Psoas muscle (tissue), 8 donors: Measurements from ENCODE around the gene SPTBN1. TPM values are rescaled to one million over a fixed set of nuclear protein-coding genes. Genes with fewer than 3 reads are reported as not detected.

Experiments used
- ATAC-seq, 4 donors: fragments of 200-7000 bp; cut with Tn5 transposase; one replicate each; pipeline ENCODE4 v1.9.1; 2020; ENCODE audit warnings: moderate library complexity in 3 of 4, mild to moderate bottlenecking in 2 of 4
- DNase-seq, 2 donors: peaks; one replicate each; pipeline ENCODE4 v3.0.0-alpha.2; 2020
- H3K27ac ChIP-seq: fragments of 200-600 bp; one replicate; pipeline ENCODE4 v1.8.0; 2022
- H3K27me3 ChIP-seq, 3 donors: fragments of 200-600 bp in 1 of 3; one replicate each; pipeline versions ENCODE4 v1.6.1 to v1.8.0; 2013 to 2022; ENCODE audit warnings: low read length in 2 of 3, mild to moderate bottlenecking in 2 of 3, moderate library complexity in 1 of 3; ENCODE audit not compliant: insufficient read depth in 3 of 3
- H3K36me3 ChIP-seq, 2 donors: fragments of 200-600 bp in 1 of 2; one replicate each; pipeline versions ENCODE4 v1.6.1 to v1.8.0; 2013 to 2022; ENCODE audit warnings: low read depth in 1 of 2, mild to moderate bottlenecking in 1 of 2, moderate library complexity in 1 of 2; ENCODE audit not compliant: insufficient read depth in 1 of 2
- H3K4me1 ChIP-seq: fragments of 200-600 bp; one replicate; pipeline ENCODE4 v1.8.0; 2022
- H3K4me3 ChIP-seq: fragments of 200-600 bp; one replicate; pipeline ENCODE4 v1.8.0; 2022; ENCODE audit warnings: mild to moderate bottlenecking
- H3K9me3 ChIP-seq: fragments of 200-600 bp; one replicate; pipeline ENCODE4 v1.8.0; 2022
- WGBS, 3 donors: extraction: QIAGEN DNeasy Blood & Tissue Kit; methylation state at CpG; one replicate each; pipeline versions ENCODE4 v1.1.6 to v1.1.7; 2013; 5-methylcytosine and 5-hydroxymethylcytosine counted together
- intact Hi-C, 2 donors: fragments of 100-400 bp; cut with DNase I; formaldehyde crosslinking; loops; one replicate each; pipeline versions ENCODE4 v1.11.0 to v1.14.2; 2022
- polyA plus RNA-seq, 3 donors: library from polyadenylated mRNA; stranded (reverse); fragments of 200-250 nt; gene quantifications; one replicate each; pipeline ENCODE4 v1.2.3, GENCODE V29; 2013
- total RNA-seq, 4 donors: library from RNA; stranded (reverse); fragmentation: NEBNext Ultra II Directional in 2 of 4; extraction: Animal tissue kit (Norgen Biotek cat#: 25700) in 2 of 4; gene quantifications; one replicate each; pipeline versions ENCODE4 v1.2.1 to v1.2.4, GENCODE V29; 2021 to 2023
- TF ChIP-seq, protein P1 (sequence below): fragments of 200-600 bp; IDR thresholded peaks from one replicate; pipeline ENCODE4 v1.8.0; 2022; ENCODE audit warnings: antibody characterized with exemption
- donor health status: healthy with polysubstance abuse.
- donor health status: DM: no; HTN: no; CAD: no; lungs with moderate emphysema.
- donor health status: Bipolar disorder and iron deficiency.
- donor health status: healthy.
- donor health status: DM: yes; HTN: yes; CAD: no.
- donor health status: DM: no; HTN: no; CAD: no.
- donor health status: DM: no; HTN: no; CAD: no.
- donor health status: DM: yes; HTN: yes; CAD: no.

The SPTBN1 gene
- total and polyA plus RNA-seq, 7 donors: 22.9 to 180 (median 87.8) TPM

DNA sequence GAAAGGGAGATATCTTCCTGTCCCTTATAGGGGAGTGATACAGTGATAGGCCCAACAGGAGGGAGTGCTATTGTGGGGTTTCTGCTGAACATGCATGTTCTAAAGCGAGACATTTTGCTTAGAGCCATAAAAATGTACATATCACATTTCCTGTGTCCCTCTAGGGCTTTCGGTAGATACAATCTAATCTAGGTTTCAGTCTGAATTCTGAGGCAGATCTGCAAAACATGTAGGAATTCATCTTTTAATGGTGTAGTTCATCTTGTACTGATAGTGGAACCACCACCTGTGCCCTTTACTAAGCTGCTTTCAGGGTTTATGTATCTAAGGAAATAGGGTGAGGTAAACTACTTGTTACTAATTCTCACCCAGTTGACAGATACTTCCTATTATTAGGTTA, 73.8 kb downstream of the SPTBN1 start:
- H3K4me1 ChIP-seq: peaks cover 11% of the 10 kb centered on the region
- H3K27me3 ChIP-seq: no peaks in the 10 kb centered on the region
- WGBS, 3 donors: 30 to 80% (median 47%) methylated on average over 2 of the region's 2 CpGs
- ATAC-seq: no peak
- intact Hi-C loops: loop anchor here in 1 of 2 donors (5.0 kb wide), 1 partner anchor 73 kb away; the partner anchor contains the start of gene SPTBN1
- no peaks in the 10 kb centered on the region for H3K9me3 ChIP-seq
- H3K36me3 ChIP-seq: peaks cover 3 to 46% of the 10 kb centered on the region in 2 donors
- no peak for DNase-seq
- TF ChIP-seq, protein P1, sequence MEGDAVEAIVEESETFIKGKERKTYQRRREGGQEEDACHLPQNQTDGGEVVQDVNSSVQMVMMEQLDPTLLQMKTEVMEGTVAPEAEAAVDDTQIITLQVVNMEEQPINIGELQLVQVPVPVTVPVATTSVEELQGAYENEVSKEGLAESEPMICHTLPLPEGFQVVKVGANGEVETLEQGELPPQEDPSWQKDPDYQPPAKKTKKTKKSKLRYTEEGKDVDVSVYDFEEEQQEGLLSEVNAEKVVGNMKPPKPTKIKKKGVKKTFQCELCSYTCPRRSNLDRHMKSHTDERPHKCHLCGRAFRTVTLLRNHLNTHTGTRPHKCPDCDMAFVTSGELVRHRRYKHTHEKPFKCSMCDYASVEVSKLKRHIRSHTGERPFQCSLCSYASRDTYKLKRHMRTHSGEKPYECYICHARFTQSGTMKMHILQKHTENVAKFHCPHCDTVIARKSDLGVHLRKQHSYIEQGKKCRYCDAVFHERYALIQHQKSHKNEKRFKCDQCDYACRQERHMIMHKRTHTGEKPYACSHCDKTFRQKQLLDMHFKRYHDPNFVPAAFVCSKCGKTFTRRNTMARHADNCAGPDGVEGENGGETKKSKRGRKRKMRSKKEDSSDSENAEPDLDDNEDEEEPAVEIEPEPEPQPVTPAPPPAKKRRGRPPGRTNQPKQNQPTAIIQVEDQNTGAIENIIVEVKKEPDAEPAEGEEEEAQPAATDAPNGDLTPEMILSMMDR: no peak
- no peak overlapping the region for H3K27ac ChIP-seq
- no peak overlapping the region for H3K4me3 ChIP-seq

DNA sequence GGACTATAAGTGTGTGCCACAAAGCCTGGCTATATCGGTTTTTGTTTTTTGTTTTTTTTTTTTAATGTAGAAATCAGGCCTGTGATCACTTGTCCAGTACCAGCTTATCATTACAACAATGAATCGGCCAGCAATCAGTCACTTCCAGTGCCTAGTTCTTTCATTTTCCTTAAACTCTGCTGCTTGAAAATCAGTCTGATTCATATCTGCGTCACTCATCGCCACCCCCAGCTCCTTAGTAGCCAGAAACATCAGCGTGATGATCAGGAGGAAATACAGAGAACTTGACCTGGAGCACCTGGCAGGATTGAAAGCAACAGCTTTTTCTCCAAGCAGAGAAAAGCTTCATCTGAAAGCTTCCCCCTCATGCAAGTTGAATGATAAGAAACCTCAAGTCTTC, 75.4 kb downstream of the SPTBN1 start:
- Histone ChIP-seq H3K4me1 (peaks cover 4% of the 10 kb centered on the region), H3K4me3 (no peak overlapping the region), H3K9me3 (no peaks in the 10 kb centered on the region), H3K27ac (no peak overlapping the region), H3K36me3 (peaks cover 3 to 41% of the 10 kb centered on the region in 2 donors), H3K27me3 (no peaks in the 10 kb centered on the region)
- no peak for ATAC-seq
- TF ChIP-seq, protein P1: no peak
- WGBS, 3 donors: 72 to 74% (median 73%) methylated on average over 5 of the region's 5 CpGs
- intact Hi-C loops: no loop called here
- no peak for DNase-seq

DNA sequence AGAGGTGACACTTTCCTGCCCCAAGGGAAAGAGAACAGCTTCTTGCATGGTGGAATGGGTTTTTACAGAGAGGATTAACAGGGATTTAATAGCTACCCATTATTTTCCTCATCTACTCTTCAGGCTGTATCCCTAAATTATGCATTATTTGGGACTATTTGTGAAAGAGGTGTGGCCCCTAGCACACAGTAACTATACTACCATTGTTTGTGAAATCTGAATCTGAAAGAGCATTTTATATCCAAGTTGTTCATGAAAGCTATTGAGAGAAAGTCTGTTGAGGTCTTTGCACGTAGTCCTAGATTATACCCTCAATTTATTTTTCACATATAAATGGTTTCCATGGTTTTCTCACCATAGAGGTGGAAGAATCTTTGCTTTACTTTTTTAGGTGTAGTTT, 78.1 kb downstream of the SPTBN1 start:
- Histone ChIP-seq H3K27me3 (no peaks in the 10 kb centered on the region), H3K4me1 (no peaks in the 10 kb centered on the region), H3K4me3 (no peak overlapping the region), H3K36me3 (peaks cover 3 to 20% of the 10 kb centered on the region in 2 donors), H3K9me3 (no peaks in the 10 kb centered on the region), H3K27ac (no peak overlapping the region)
- intact Hi-C loops: no loop called here
- DNase-seq: no peak
- WGBS, 3 donors: 81 to 83% (median 82%) methylated on average over 1 of the region's 1 CpG
- ATAC-seq: no peak
- TF ChIP-seq, protein P1: no peak

DNA sequence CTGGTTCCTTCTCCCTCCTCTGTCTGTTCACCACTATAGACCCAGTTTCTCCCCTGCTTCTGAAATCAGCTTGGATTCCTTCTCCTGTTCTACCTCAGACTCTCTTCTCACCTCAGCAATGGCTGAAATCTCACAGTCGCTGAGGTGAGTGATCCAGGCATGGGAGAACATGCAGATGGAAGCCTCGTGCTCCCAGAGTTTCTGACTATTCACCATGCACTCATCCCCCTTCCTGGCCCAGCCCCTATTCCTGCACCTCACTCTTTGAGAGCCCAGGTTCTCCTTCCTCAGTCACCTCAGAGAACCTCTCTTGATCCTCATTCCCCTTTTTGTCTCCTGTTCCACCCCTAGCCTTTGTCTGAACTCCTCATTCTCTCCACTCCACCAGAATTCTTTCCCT, 78.5 kb downstream of the SPTBN1 start:
- WGBS, 3 donors: 84 to 90% (median 88%) methylated on average over 2 of the region's 2 CpGs
- DNase-seq (no peak), ATAC-seq (no peak)
- no peaks in the 10 kb centered on the region for H3K4me1 ChIP-seq
- no peaks in the 10 kb centered on the region for H3K27me3 ChIP-seq
- intact Hi-C loops: no loop called here
- no peak overlapping the region for H3K27ac ChIP-seq
- H3K36me3 ChIP-seq: peaks cover 3 to 16% of the 10 kb centered on the region in 2 donors
- no peak overlapping the region for H3K4me3 ChIP-seq
- H3K9me3 ChIP-seq: no peaks in the 10 kb centered on the region
- TF ChIP-seq, protein P1: no peak

DNA sequence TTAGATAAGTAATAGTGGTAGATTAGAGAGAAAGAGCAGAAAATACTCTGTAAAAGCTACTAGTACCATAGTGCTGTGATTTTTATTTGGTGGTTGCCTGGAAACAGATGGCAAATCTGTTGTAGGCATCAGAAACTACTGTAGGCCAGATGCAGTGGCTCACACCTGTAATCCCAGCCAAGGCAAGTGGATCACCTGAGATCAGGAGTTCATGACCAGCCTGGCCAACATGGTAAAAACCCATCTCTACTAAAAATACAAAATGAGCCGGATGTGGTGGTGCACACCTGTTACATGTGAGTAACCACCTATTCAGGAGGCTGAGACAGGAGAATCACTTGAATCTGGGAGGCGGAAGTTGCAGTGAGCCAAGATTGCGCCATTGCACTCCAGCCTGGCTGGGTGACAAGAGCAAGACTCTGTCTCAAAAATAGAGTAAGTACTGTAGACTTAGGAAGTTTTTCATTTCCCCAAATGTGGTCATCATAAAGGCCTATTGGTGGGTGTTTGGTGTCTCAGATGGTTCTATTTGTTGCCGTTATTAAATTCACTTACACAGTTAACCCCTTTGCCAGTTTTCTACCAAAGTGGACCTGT, 79.6 kb downstream of the SPTBN1 start:
- TF ChIP-seq, protein P1: no peak
- H3K4me3 ChIP-seq: no peak overlapping the region
- 75 to 82% (median 81%) methylated on average over 4 of the region's 4 CpGs for WGBS, 3 donors
- ATAC-seq: no peak
- no peak overlapping the region for H3K27ac ChIP-seq
- no peaks in the 10 kb centered on the region for H3K27me3 ChIP-seq
- intact Hi-C loops: no loop called here
- peaks cover 6 to 16% of the 10 kb centered on the region in 2 donors for H3K36me3 ChIP-seq
- H3K4me1 ChIP-seq: peaks cover 7% of the 10 kb centered on the region
- DNase-seq: peak; percentile 27 to 67
- H3K9me3 ChIP-seq: no peaks in the 10 kb centered on the region
